Progenitor cell of endocrine pancreas (in vitro differentiated cells): Measurements from ENCODE around the gene CYP1A2. TPM values are rescaled to one million over a fixed set of nuclear protein-coding genes. Genes with fewer than 3 reads are reported as not detected.

Experiments used
- DNase-seq: peaks from one replicate; pipeline ENCODE4 v3.0.0; 2021; ENCODE audit warnings: low spot score; ENCODE audit not compliant: unreplicated experiment
- H3K27ac Mint-ChIP-seq: 2 replicates; pipeline ENCODE4 v1.8.0; 2021; ENCODE audit warnings: mild to moderate bottlenecking, moderate library complexity, mixed read lengths
- H3K27me3 Mint-ChIP-seq: 2 replicates; pipeline ENCODE4 v1.8.0; 2021; ENCODE audit warnings: mixed read lengths
- H3K36me3 Mint-ChIP-seq: 2 replicates; pipeline ENCODE4 v1.8.0; 2022; ENCODE audit warnings: mixed read lengths; ENCODE audit not compliant: insufficient read depth
- H3K4me1 Mint-ChIP-seq: 2 replicates; pipeline ENCODE4 v1.8.0; 2021; ENCODE audit warnings: low read depth, mixed read lengths
- H3K4me3 Mint-ChIP-seq: 2 replicates; pipeline ENCODE4 v1.8.0; 2021; ENCODE audit warnings: low read depth, mild to moderate bottlenecking, moderate library complexity, mixed read lengths
- H3K9me3 Mint-ChIP-seq: 2 replicates; pipeline ENCODE4 v1.8.0; 2021; ENCODE audit warnings: low read depth, mixed read lengths
- total RNA-seq: library from RNA; stranded (reverse); gene quantifications from 2 replicates; pipeline ENCODE4 v1.2.1, GENCODE V29; 2021
- TF ChIP-seq, protein P1 (sequence below): fragments of 200-600 bp; sonication (generic); IDR thresholded peaks from one replicate; pipeline ENCODE4 v1.5.0; 2021; ENCODE audit warnings: antibody characterized with exemption, mild to moderate bottlenecking; ENCODE audit not compliant: unreplicated experiment

Gene CYP1A2
- total RNA-seq, 1 donor from 2014 or later: not detected

DNA sequence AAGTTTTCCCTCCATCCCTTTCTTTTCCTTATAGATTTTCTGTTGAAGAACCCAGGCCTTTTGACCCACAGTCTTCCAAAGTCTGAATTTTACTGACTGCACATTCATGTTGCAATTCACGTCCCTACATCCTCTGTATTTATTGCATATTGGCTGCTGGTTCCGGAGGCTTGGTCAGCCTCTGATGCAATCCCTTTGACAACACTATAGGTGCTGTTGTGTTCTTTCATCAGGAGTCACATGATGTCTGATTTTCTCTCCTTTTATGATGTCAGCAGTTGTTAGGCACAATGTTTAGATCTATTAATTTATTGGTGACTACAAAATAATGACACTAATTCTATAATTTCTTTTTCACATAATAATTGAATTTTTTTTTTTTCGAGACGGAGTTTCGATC, 32.0 kb upstream of the CYP1A2 start:
- H3K36me3 Mint-ChIP-seq: no peaks in the 10 kb centered on the region
- no peak overlapping the region for H3K27ac Mint-ChIP-seq
- TF ChIP-seq, protein P1, sequence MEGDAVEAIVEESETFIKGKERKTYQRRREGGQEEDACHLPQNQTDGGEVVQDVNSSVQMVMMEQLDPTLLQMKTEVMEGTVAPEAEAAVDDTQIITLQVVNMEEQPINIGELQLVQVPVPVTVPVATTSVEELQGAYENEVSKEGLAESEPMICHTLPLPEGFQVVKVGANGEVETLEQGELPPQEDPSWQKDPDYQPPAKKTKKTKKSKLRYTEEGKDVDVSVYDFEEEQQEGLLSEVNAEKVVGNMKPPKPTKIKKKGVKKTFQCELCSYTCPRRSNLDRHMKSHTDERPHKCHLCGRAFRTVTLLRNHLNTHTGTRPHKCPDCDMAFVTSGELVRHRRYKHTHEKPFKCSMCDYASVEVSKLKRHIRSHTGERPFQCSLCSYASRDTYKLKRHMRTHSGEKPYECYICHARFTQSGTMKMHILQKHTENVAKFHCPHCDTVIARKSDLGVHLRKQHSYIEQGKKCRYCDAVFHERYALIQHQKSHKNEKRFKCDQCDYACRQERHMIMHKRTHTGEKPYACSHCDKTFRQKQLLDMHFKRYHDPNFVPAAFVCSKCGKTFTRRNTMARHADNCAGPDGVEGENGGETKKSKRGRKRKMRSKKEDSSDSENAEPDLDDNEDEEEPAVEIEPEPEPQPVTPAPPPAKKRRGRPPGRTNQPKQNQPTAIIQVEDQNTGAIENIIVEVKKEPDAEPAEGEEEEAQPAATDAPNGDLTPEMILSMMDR: no peak
- H3K9me3 Mint-ChIP-seq: no peaks in the 10 kb centered on the region
- DNase-seq: no peak
- no peak overlapping the region for H3K4me3 Mint-ChIP-seq
- peaks cover 21% of the 10 kb centered on the region for H3K27me3 Mint-ChIP-seq
- H3K4me1 Mint-ChIP-seq: no peaks in the 10 kb centered on the region

DNA sequence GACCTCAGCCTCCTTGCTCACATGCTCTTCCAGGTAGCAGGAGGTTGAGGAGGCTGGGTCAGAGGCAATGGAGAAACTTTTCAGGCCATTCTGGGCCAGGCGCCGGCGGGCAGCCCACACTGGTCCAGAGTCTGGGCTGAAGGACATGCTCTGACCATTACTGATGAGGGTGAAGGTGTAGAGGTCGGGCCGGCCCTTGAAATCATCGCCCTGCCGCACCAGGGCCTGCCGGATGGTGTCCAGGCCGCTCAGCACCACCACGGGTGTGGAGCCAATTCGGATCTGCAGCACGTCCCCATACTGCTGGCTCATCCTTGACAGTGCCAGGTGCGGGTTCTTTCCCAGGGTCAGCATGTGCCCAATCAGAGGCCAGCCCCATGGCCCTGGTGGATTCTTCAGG, 26.1 kb upstream of the CYP1A2 start:
- no peaks in the 10 kb centered on the region for H3K36me3 Mint-ChIP-seq
- no peak overlapping the region for H3K4me3 Mint-ChIP-seq
- TF ChIP-seq, protein P1: no peak
- H3K27ac Mint-ChIP-seq: no peak overlapping the region
- no peak for DNase-seq
- peaks cover 5% of the 10 kb centered on the region for H3K4me1 Mint-ChIP-seq
- H3K9me3 Mint-ChIP-seq: no peaks in the 10 kb centered on the region
- H3K27me3 Mint-ChIP-seq: peaks cover 37% of the 10 kb centered on the region

DNA sequence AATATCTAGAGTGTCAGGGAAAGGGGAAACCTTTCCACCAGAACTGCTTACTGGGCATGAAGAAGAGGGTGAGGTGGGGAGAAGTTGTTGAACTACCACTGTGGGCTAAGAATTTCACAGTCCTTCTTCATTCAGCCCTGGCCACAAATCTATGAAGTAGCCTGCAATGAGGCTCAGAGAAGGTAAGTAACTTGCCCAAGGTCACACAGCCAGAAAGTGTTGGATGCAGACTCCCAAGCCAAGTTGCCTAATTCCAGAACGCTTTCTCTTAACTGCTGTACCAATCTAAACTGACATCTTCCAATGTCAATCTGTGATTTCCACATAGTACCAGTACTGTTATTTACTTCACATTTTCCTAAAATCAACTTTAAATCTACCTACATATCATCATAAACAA, 25.5 kb upstream of the CYP1A2 start:
- Mint-ChIP-seq H3K4me1 (peaks cover 5% of the 10 kb centered on the region), H3K27ac (no peak overlapping the region), H3K36me3 (no peaks in the 10 kb centered on the region), H3K4me3 (no peak overlapping the region), H3K9me3 (no peaks in the 10 kb centered on the region), H3K27me3 (peaks cover 35% of the 10 kb centered on the region)
- TF ChIP-seq, protein P1: no peak
- no peak for DNase-seq

DNA sequence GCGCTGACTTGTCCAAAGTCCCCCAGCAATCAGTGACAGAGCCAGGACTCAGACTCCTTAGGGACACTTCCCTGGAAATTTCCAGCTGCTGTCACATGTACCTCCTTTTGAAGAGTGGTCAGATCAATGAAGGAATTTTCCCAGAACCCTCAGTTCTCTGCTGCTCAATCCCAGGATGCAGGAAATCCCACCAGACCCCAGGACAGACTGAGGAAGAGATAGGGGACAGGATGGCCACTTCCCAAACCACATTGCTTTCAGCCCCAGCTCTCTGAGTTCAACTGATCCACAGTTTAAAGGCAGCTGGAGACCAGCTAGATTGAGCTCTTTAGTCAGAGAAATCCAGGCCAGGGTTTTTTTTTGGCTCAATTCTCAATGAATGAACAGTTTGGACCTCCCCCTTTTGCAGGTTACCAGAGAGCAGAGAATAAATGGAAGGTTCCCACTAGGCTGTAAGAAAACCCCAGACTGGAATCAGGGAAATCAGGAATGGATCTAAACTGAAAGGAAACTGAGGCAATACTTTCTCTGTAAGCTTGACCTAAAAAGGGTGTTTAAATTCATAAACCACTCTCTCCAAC, 24.8 kb upstream of the CYP1A2 start:
- H3K36me3 Mint-ChIP-seq: no peaks in the 10 kb centered on the region
- no peak overlapping the region for H3K27ac Mint-ChIP-seq
- peaks cover 5% of the 10 kb centered on the region for H3K4me1 Mint-ChIP-seq
- peaks cover 35% of the 10 kb centered on the region for H3K27me3 Mint-ChIP-seq
- H3K9me3 Mint-ChIP-seq: no peaks in the 10 kb centered on the region
- H3K4me3 Mint-ChIP-seq: peak overlapping the region; percentile 33
- DNase-seq: no peak
- TF ChIP-seq, protein P1: no peak

DNA sequence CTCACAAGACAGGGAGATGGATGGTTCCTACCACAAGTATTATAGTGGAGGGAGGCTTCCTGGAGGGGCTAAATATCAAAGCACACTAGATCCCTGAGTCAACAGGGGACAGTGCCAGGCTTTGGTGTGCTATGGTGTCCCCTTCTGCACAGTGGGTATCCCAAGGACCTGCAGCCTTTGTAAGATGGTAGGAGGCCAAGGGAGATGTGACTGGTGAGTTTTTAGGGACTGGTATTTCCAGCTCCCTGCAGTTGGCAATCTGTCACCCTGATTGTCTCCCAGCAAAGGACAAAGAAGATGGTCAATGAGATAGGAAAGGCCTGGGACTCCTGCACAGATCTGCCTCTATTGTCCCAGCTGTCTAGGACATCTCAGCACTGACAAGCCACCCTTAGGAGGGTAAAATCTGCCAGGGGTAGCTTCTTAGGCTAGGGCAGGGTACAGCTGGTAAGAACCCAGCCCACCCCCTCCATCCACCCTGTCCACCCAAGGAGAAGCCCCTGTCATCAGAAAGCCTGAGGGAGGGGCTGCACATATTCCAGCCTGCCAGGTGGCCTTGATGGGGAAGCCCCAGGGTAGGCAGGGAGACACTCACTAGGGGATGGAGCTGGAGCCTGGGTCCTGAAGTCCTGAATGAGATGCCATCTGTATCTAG, 23.9 kb upstream of the CYP1A2 start:
- Mint-ChIP-seq H3K4me1 (peaks cover 5% of the 10 kb centered on the region), H3K36me3 (no peaks in the 10 kb centered on the region), H3K27me3 (peaks cover 32% of the 10 kb centered on the region), H3K4me3 (peak overlapping the region; percentile 70), H3K9me3 (no peaks in the 10 kb centered on the region), H3K27ac (no peak overlapping the region)
- no peak for DNase-seq
- TF ChIP-seq, protein P1: no peak
